Prostate gland (tissue), 2 donors: ENCODE measurements around the gene KIF9.

ENCODE experiments used
- POLR2A ChIP-seq: fragments of 450-650 bp; IDR thresholded peaks from one replicate; pipeline ENCODE4 v1.6.1; 2016; ENCODE audit warnings: antibody characterized with exemption, mild to moderate bottlenecking
- POLR2AphosphoS5 ChIP-seq: sonication (generic); formaldehyde crosslinking; IDR thresholded peaks from one replicate; pipeline ENCODE4 v1.6.1; 2017; ENCODE audit warnings: antibody characterized with exemption
- TF ChIP-seq, protein P1 (sequence below), 4 experiments: fragments of 200-600 bp in 2 of 4; fragments of 450-650 bp in 2 of 4; sonication (generic) in 2 of 4; IDR thresholded peaks; 1 replicate in 3 of 4; 2 replicates in 1 of 4; pipeline ENCODE4 v1.5.1; 2016 to 2019; ENCODE audit warnings: antibody characterized with exemption in 4 of 4, mild to moderate bottlenecking in 2 of 4, moderate library complexity in 2 of 4

- TF ChIP-seq, protein P1, sequence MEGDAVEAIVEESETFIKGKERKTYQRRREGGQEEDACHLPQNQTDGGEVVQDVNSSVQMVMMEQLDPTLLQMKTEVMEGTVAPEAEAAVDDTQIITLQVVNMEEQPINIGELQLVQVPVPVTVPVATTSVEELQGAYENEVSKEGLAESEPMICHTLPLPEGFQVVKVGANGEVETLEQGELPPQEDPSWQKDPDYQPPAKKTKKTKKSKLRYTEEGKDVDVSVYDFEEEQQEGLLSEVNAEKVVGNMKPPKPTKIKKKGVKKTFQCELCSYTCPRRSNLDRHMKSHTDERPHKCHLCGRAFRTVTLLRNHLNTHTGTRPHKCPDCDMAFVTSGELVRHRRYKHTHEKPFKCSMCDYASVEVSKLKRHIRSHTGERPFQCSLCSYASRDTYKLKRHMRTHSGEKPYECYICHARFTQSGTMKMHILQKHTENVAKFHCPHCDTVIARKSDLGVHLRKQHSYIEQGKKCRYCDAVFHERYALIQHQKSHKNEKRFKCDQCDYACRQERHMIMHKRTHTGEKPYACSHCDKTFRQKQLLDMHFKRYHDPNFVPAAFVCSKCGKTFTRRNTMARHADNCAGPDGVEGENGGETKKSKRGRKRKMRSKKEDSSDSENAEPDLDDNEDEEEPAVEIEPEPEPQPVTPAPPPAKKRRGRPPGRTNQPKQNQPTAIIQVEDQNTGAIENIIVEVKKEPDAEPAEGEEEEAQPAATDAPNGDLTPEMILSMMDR (IDR thresholded peaks at IDR 0.05) = no peak
- TF ChIP-seq POLR2AphosphoS5 (no peak), POLR2A (no peak)
These were observed 7.9 kb downstream of the KIF9 start for GRCh38 chr3:47274652-47275051.
